Measurements from ENCODE around the gene KLHDC7B. TPM values are rescaled to one million over a fixed set of nuclear protein-coding genes. Genes with fewer than 3 reads are reported as not detected.
A peak's percentile ranks its signal among the peaks of the same experiment; 100 is the strongest.

Gene KLHDC7B
- total and polyA plus RNA-seq, 2 of the 13 experiments (the other 11 are each of a cell fraction or from before 2014, with no cell fraction given), result 0.11 TPM; not detected in 1

- TF ChIP-seq FOXM1 (CRISPR knock-in tag; IDR thresholded peaks at IDR 0.05) (no peak), ZNF749 (CRISPR knock-in tag; IDR thresholded peaks at IDR 0.05; ENCODE audit: borderline replicate concordance) (0 out of 2 replicates have a peak, but pooled peaks have one; percentile 14), PBX3 (CRISPR knock-in tag; IDR thresholded peaks at IDR 0.05; ENCODE audit: borderline replicate concordance) (no peak; the same call in 1 of the 2 replicates), ZNF546 (CRISPR knock-in tag; conservative IDR thresholded peaks at IDR 0.05) (no peak; the same call in 1 of the 2 replicates), ZNF652 (CRISPR knock-in tag; IDR thresholded peaks at IDR 0.05; ENCODE audit: borderline replicate concordance, low read depth) (no peak), SIX1 (CRISPR knock-in tag; IDR thresholded peaks at IDR 0.05; ENCODE audit: borderline replicate concordance) (no peak), KAT8 (CRISPR knock-in tag; IDR thresholded peaks at IDR 0.05) (no peak), ZBTB37 (CRISPR knock-in tag; IDR thresholded peaks at IDR 0.05) (0 out of 2 replicates have a peak, but pooled peaks have one; percentile 45), MLXIP (CRISPR knock-in tag; IDR thresholded peaks at IDR 0.05; ENCODE audit: borderline replicate concordance) (no peak), THAP11 (CRISPR knock-in tag; IDR thresholded peaks at IDR 0.05) (no peak), ZNF770 (CRISPR knock-in tag; IDR thresholded peaks at IDR 0.05) (no peak), FLYWCH1 (CRISPR knock-in tag; IDR thresholded peaks at IDR 0.05) (no peak), NFE2L2 (IDR thresholded peaks at IDR 0.05; ENCODE audit: low read length) (no peak), BHLHE40 (IDR thresholded peaks at IDR 0.05; ENCODE audit: low read length) (no peak), FIP1L1 (IDR thresholded peaks at IDR 0.05; ENCODE audit: borderline replicate concordance, insufficient read depth, low read depth, low read length) (0 out of 2 replicates have a peak, but pooled peaks have one; percentile 35), MAX (IDR thresholded peaks at IDR 0.05) (peak; percentile 65; the same call in 1 of the 2 replicates), STAT6 (CRISPR knock-in tag; IDR thresholded peaks at IDR 0.05; ENCODE audit: borderline replicate concordance) (no peak), ZNF160 (CRISPR knock-in tag; IDR thresholded peaks at IDR 0.05) (no peak; the same call in 1 of the 2 replicates), SOX6 (IDR thresholded peaks at IDR 0.05) (no peak), SOX6 (CRISPR knock-in tag; IDR thresholded peaks at IDR 0.05) (peak; percentile 46; the same call in 1 of the 2 replicates)
Measured at GRCh38 chr22:50530580-50530876, 15.2 kb upstream of the KLHDC7B start (continued).
